ENCODE data around the gene TC2N. TPM values are rescaled to one million over a fixed set of nuclear protein-coding genes. Genes with fewer than 3 reads are reported as not detected.
A peak's percentile ranks its signal among the peaks of the same experiment; 100 is the strongest.

TC2N gene
- total RNA-seq, 1 experiment from 2014 or later: 30.6 TPM

GRCh38 chr14:91831337-91831736 lies 36.0 kb downstream of the TC2N start:
- BruUV-seq (replicated peaks): no TSS peak
- Histone ChIP-seq H3K27me3 (replicated peaks; ENCODE audit: control insufficient read depth, insufficient read depth, low read length) (no peaks in the 10 kb centered on the region), H3K9me3 (no peaks in the 10 kb centered on the region), H3K4me3 (ENCODE audit: low read depth, low read length) (no peak overlapping the region), H3K4me1 (peaks cover 29% of the 10 kb centered on the region), H3K36me3 (ENCODE audit: control insufficient read depth, insufficient read depth, low read length) (no peaks in the 10 kb centered on the region)
- POLR2A ChIA-PET: no interaction called here
- peaks cover 31% of the 10 kb centered on the region for H3K4me1 Mint-ChIP-seq (ENCODE audit: low read depth, unreplicated experiment)
- CTCF ChIA-PET: no interaction called here
- no peak for DNase-seq
- peaks cover 5% of the 10 kb centered on the region for H3K36me3 Mint-ChIP-seq (ENCODE audit: insufficient read depth, unreplicated experiment)
- TF ChIP-seq CTCF (IDR thresholded peaks at IDR 0.05; ENCODE audit: insufficient read depth in 1 of 2, low read depth in 1 of 2, low read length in 1 of 2, severe bottlenecking in 1 of 2, unreplicated experiment in 1 of 2): no peak
- intact Hi-C loops (cut with micrococcal nuclease; ENCODE audit: unreplicated experiment): loop anchor here (10.0 kb wide), 1 partner anchor 107 kb away; no protein-coding TSS in a partner anchor
- H3K27me3 Mint-ChIP-seq (ENCODE audit: insufficient read depth, unreplicated experiment): no peaks in the 10 kb centered on the region
- H3K27ac Mint-ChIP-seq (ENCODE audit: unreplicated experiment): no peak overlapping the region
- H3K9me3 Mint-ChIP-seq (ENCODE audit: unreplicated experiment): peaks cover 18% of the 10 kb centered on the region
- H3K4me3 Mint-ChIP-seq (ENCODE audit: unreplicated experiment): no peak overlapping the region

DNA sequence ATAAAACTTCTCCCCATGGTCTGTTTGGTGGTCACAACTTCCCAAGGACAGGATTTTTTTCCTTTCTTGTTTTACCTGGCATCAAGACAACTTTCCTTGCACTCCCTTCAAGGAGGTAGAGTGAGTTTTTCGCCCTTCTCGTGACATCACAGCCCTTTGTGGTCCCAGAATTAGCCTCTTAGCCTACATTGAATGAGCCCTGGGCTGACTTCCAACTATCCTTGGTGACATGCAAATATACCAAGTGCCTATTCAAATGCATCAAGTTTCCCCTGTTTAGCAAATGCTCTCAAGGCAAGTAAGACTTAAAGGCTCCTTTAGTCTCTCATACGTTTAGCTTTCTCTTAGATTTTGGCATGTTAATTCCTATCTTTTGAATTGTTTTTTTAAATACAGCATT lies 36.6 kb downstream of the TC2N start:
- Histone ChIP-seq H3K36me3 (ENCODE audit: control insufficient read depth, insufficient read depth, low read length) (no peaks in the 10 kb centered on the region), H3K9me3 (no peaks in the 10 kb centered on the region), H3K4me1 (peaks cover 29% of the 10 kb centered on the region), H3K4me3 (ENCODE audit: low read depth, low read length) (no peak overlapping the region), H3K27me3 (replicated peaks; ENCODE audit: control insufficient read depth, insufficient read depth, low read length) (no peaks in the 10 kb centered on the region)
- POLR2A ChIA-PET: no interaction called here
- Mint-ChIP-seq H3K9me3 (ENCODE audit: unreplicated experiment) (peaks cover 18% of the 10 kb centered on the region), H3K27me3 (ENCODE audit: insufficient read depth, unreplicated experiment) (no peaks in the 10 kb centered on the region), H3K36me3 (ENCODE audit: insufficient read depth, unreplicated experiment) (peaks cover 5% of the 10 kb centered on the region), H3K4me3 (ENCODE audit: unreplicated experiment) (no peak overlapping the region), H3K4me1 (ENCODE audit: low read depth, unreplicated experiment) (peaks cover 31% of the 10 kb centered on the region), H3K27ac (ENCODE audit: unreplicated experiment) (peak overlapping the region; percentile 54)
- no TSS peak for BruUV-seq (replicated peaks)
- CTCF ChIA-PET: no interaction called here
- no peak for TF ChIP-seq CTCF (IDR thresholded peaks at IDR 0.05; ENCODE audit: insufficient read depth in 1 of 2, low read depth in 1 of 2, low read length in 1 of 2, severe bottlenecking in 1 of 2, unreplicated experiment in 1 of 2)
- DNase-seq: no peak
- intact Hi-C loops (cut with micrococcal nuclease; ENCODE audit: unreplicated experiment): loop anchor here (10.0 kb wide), 1 partner anchor 106 kb away; no protein-coding TSS in a partner anchor

DNA sequence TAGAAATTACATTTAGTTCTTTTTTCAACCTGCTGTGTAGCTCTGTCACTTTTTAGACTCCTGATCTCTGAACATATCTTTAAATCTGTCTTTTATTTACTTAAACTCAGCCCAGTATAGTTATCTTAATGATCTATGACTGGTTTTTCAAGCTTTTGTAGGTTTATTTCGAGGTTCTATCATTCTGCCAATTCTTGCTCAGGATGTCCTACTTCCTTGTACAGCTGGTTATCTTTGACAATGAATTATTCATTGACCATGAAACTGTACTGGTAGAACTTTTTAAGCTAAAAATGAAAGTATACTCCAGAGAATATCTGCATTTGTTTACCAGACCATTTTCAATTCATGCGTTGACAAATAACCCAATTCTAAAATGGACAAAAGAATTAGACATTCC lies 37.8 kb downstream of the TC2N start:
- H3K27me3 ChIP-seq (replicated peaks; ENCODE audit: control insufficient read depth, insufficient read depth, low read length): no peaks in the 10 kb centered on the region
- TF ChIP-seq CTCF (IDR thresholded peaks at IDR 0.05; ENCODE audit: insufficient read depth in 1 of 2, low read depth in 1 of 2, low read length in 1 of 2, severe bottlenecking in 1 of 2, unreplicated experiment in 1 of 2): no peak
- Mint-ChIP-seq H3K4me1 (ENCODE audit: low read depth, unreplicated experiment) (peaks cover 27% of the 10 kb centered on the region), H3K9me3 (ENCODE audit: unreplicated experiment) (peaks cover 27% of the 10 kb centered on the region), H3K27me3 (ENCODE audit: insufficient read depth, unreplicated experiment) (no peaks in the 10 kb centered on the region), H3K27ac (ENCODE audit: unreplicated experiment) (no peak overlapping the region), H3K36me3 (ENCODE audit: insufficient read depth, unreplicated experiment) (peaks cover 5% of the 10 kb centered on the region), H3K4me3 (ENCODE audit: unreplicated experiment) (peak overlapping the region; percentile 34)
- H3K4me3 ChIP-seq (ENCODE audit: low read depth, low read length): no peak overlapping the region
- no peak for DNase-seq
- no peaks in the 10 kb centered on the region for H3K9me3 ChIP-seq
- H3K4me1 ChIP-seq: peaks cover 21% of the 10 kb centered on the region
- ChIA-PET POLR2A (no interaction called here), CTCF (interaction anchor here (1.0 kb wide), 1 partner anchor 49 kb away, joined by 3 read pairs; no protein-coding TSS in a partner anchor)
- intact Hi-C loops (cut with micrococcal nuclease; ENCODE audit: unreplicated experiment): no loop called here
- H3K36me3 ChIP-seq (ENCODE audit: control insufficient read depth, insufficient read depth, low read length): no peaks in the 10 kb centered on the region
- BruUV-seq (replicated peaks): no TSS peak

Measured in Caco-2 (cell line).